CD14-positive monocyte (primary cell): ENCODE measurements around the gene TLR6. TPM values are rescaled to one million over a fixed set of nuclear protein-coding genes. Genes with fewer than 3 reads are reported as not detected.

Experiments used
- DNase-seq, 3 donors: peaks; one replicate each; pipeline ENCODE4 v3.0.0-alpha.2; 2011 to 2022
- H2AFZ ChIP-seq: 2 replicates; pipeline ENCODE4 v1.6.0; 2012; ENCODE audit warnings: mild to moderate bottlenecking, low read depth, low read length, inconsistent platforms; ENCODE audit not compliant: insufficient read depth, poor library complexity, severe bottlenecking
- H3K27ac ChIP-seq, 2 donors: 1 replicate in 1 of 2; 2 replicates in 1 of 2; pipeline ENCODE4 v1.5.1; 2012 to 2013; ENCODE audit warnings: low read length in 2 of 2, control low read depth in 1 of 2, inconsistent platforms in 1 of 2, low read depth in 1 of 2, mild to moderate bottlenecking in 1 of 2
- H3K27me3 ChIP-seq, 2 donors: one replicate each; pipeline versions ENCODE4 v1.6.0 to v1.6.1; 2011 to 2013; ENCODE audit warnings: low read length in 2 of 2; ENCODE audit not compliant: control insufficient read depth in 2 of 2, insufficient read depth in 2 of 2
- H3K36me3 ChIP-seq, 2 donors: replicated peaks in 1 of 2; 1 replicate in 1 of 2; 2 replicates in 1 of 2; pipeline versions ENCODE4 v1.5.1 to v1.6.1; 2012 to 2013; ENCODE audit warnings: low read length in 2 of 2, control low read depth in 1 of 2, inconsistent platforms in 1 of 2, mild to moderate bottlenecking in 1 of 2; ENCODE audit not compliant: insufficient read depth in 2 of 2, control insufficient read depth in 1 of 2
- H3K4me1 ChIP-seq, 2 donors: 1 replicate in 1 of 2; 2 replicates in 1 of 2; pipeline versions ENCODE4 v1.5.1 to v1.6.1; 2012 to 2013; ENCODE audit warnings: low read length in 2 of 2, control low read depth in 1 of 2, inconsistent platforms in 1 of 2, mild to moderate bottlenecking in 1 of 2, moderate library complexity in 1 of 2; ENCODE audit not compliant: insufficient read depth in 2 of 2, control insufficient read depth in 1 of 2
- H3K4me2 ChIP-seq: replicated peaks from 2 replicates; pipeline ENCODE3; 2012; ENCODE audit warnings: low read length, moderate library complexity, mild to moderate bottlenecking; ENCODE audit not compliant: poor library complexity, severe bottlenecking; ENCODE audit errors: extremely low read depth
- H3K4me3 ChIP-seq, 3 experiments: fragments of 200-600 bp in 1 of 3; sonication (generic) in 1 of 3; replicated peaks in 1 of 3; 1 replicate in 2 of 3; 2 replicates in 1 of 3; pipeline ENCODE4 v1.5.1; 2011 to 2013; ENCODE audit warnings: low read length in 3 of 3, mild to moderate bottlenecking in 3 of 3, control low read depth in 2 of 3, low read depth in 2 of 3, inconsistent platforms in 1 of 3, moderate library complexity in 1 of 3
- H3K79me2 ChIP-seq: 2 replicates; pipeline ENCODE4 v1.6.0; 2012; ENCODE audit warnings: mild to moderate bottlenecking, control low read depth, inconsistent platforms, low read length, moderate library complexity; ENCODE audit not compliant: insufficient read depth
- H3K9ac ChIP-seq: 2 replicates; pipeline ENCODE4 v1.6.0; 2017; ENCODE audit warnings: low read length, mild to moderate bottlenecking; ENCODE audit not compliant: insufficient read depth, poor library complexity, severe bottlenecking
- H3K9me3 ChIP-seq, 2 donors: replicated peaks in 1 of 2; 1 replicate in 1 of 2; 2 replicates in 1 of 2; pipeline versions ENCODE4 v1.5.1 to v1.6.1; 2012 to 2013; ENCODE audit warnings: low read length in 2 of 2, control low read depth in 1 of 2; ENCODE audit not compliant: control insufficient read depth in 1 of 2, insufficient read depth in 1 of 2
- H4K20me1 ChIP-seq: 2 replicates; pipeline ENCODE4 v1.6.0; 2012; ENCODE audit warnings: mild to moderate bottlenecking, low read length, control low read depth, moderate library complexity; ENCODE audit not compliant: insufficient read depth
- H3K27ac Mint-ChIP-seq, 7 donors: one replicate each; pipeline ENCODE4 v1.8.0; 2020; ENCODE audit warnings: mild to moderate bottlenecking in 7 of 7, mixed read lengths in 7 of 7, moderate library complexity in 6 of 7, inconsistent platforms in 2 of 7
- H3K27me3 Mint-ChIP-seq, 3 donors: one replicate each; pipeline ENCODE4 v1.8.0; 2021 to 2022; ENCODE audit warnings: low read depth in 3 of 3, mild to moderate bottlenecking in 3 of 3, mixed read lengths in 3 of 3, moderate library complexity in 3 of 3, inconsistent platforms in 1 of 3
- H3K36me3 Mint-ChIP-seq, 2 donors: one replicate each; pipeline ENCODE4 v1.8.0; 2020; ENCODE audit warnings: mixed read lengths in 2 of 2, inconsistent platforms in 1 of 2, mild to moderate bottlenecking in 1 of 2
- H3K4me1 Mint-ChIP-seq: one replicate; pipeline ENCODE4 v1.8.0; 2020; ENCODE audit warnings: mild to moderate bottlenecking, mixed read lengths
- H3K4me3 Mint-ChIP-seq, 2 donors: one replicate each; pipeline ENCODE4 v1.8.0; 2020; ENCODE audit warnings: mild to moderate bottlenecking in 2 of 2, mixed read lengths in 2 of 2, moderate library complexity in 1 of 2
- H3K9me3 Mint-ChIP-seq, 7 donors: one replicate each; pipeline ENCODE4 v1.8.0; 2020 to 2022; ENCODE audit warnings: mixed read lengths in 7 of 7, mild to moderate bottlenecking in 6 of 7, moderate library complexity in 6 of 7, inconsistent platforms in 2 of 7
- CTCF ChIP-seq: fragments of 200-600 bp; IDR thresholded peaks from one replicate; pipeline ENCODE4 v1.8.0; 2022; ENCODE audit warnings: antibody characterized with exemption, mild to moderate bottlenecking
- WGBS: methylation state at CpG from one replicate; pipeline ENCODE4 v1.1.5; 2013; ENCODE audit warnings: missing lambda C conversion rate; ENCODE audit not compliant: insufficient coverage; 5-methylcytosine and 5-hydroxymethylcytosine counted together
- intact Hi-C, 2 donors: fragments of 100-400 bp; cut with micrococcal nuclease; formaldehyde crosslinking; loops; one replicate each; pipeline versions ENCODE4 v1.15.0 to v1.15.1; 2023
- polyA plus RNA-seq, 3 donors: library from polyadenylated mRNA; depleted of rRNA in 1 of 3; unstranded in 2 of 3; stranded (reverse) in 1 of 3; fragments of 300-500 nt in 2 of 3; fragments of >200 nt in 1 of 3; fragmentation: Illumina TruSeq in 2 of 3; gene quantifications; 1 replicate in 2 of 3; 2 replicates in 1 of 3; pipeline ENCODE4 v1.2.3, GENCODE V29; 2012 to 2021

The TLR6 gene
- polyA plus RNA-seq, 3 donors, result 7.7 to 12.7 (median 11.5) TPM

GRCh38 chr4:38819569-38819968 lies 37.0 kb downstream of the TLR6 start:
- Histone ChIP-seq H3K4me2 (no peak overlapping the region), H3K27ac (peak overlapping the region in 1 of 2 donors; percentile 66), H2AFZ (no peak overlapping the region), H3K36me3 (peaks cover 4 to 21% of the 10 kb centered on the region in 2 donors), H3K27me3 (no peaks in the 10 kb centered on the region), H4K20me1 (no peaks in the 10 kb centered on the region), H3K9ac (no peak overlapping the region), H3K79me2 (no peaks in the 10 kb centered on the region), H3K4me3 (no peak overlapping the region), H3K9me3 (peaks cover 18 to 21% of the 10 kb centered on the region in 2 donors), H3K4me1 (peaks cover 35 to 44% of the 10 kb centered on the region in 2 donors)
- intact Hi-C loops, result no loop called here
- peaks cover 0 to 2% (median 0%) of the 10 kb centered on the region in 3 donors for H3K27me3 Mint-ChIP-seq
- no peak for TF ChIP-seq CTCF
- H3K4me1 Mint-ChIP-seq, result peaks cover 50% of the 10 kb centered on the region
- peaks cover 12 to 21% (median 14%) of the 10 kb centered on the region in 7 donors for H3K9me3 Mint-ChIP-seq
- DNase-seq, result peak in 1 of 3 donors; percentile 23
- peak overlapping the region in 2 of 7 donors; percentile 8 to 67 for H3K27ac Mint-ChIP-seq
- 84% methylated on average over 3 of the region's 3 CpGs for WGBS
- H3K4me3 Mint-ChIP-seq, result no peak overlapping the region
- H3K36me3 Mint-ChIP-seq, result peaks cover 23% of the 10 kb centered on the region in 2 donors

- peaks cover 0 to 2% (median 0%) of the 10 kb centered on the region in 3 donors for H3K27me3 Mint-ChIP-seq
- H3K36me3 Mint-ChIP-seq, result peaks cover 14 to 20% of the 10 kb centered on the region in 2 donors
- Histone ChIP-seq H3K4me3 (no peak overlapping the region), H3K4me1 (peaks cover 41 to 54% of the 10 kb centered on the region in 2 donors), H4K20me1 (no peaks in the 10 kb centered on the region), H3K27ac (peak overlapping the region in 1 of 2 donors; percentile 35), H3K9ac (no peak overlapping the region), H3K9me3 (peaks cover 10% of the 10 kb centered on the region in 2 donors), H3K4me2 (no peak overlapping the region), H2AFZ (no peak overlapping the region), H3K79me2 (no peaks in the 10 kb centered on the region), H3K27me3 (no peaks in the 10 kb centered on the region), H3K36me3 (peaks cover 3 to 11% of the 10 kb centered on the region in 2 donors)
- TF ChIP-seq CTCF, result no peak
- peaks cover 8 to 13% (median 9%) of the 10 kb centered on the region in 7 donors for H3K9me3 Mint-ChIP-seq
- no CpG with 5 or more reads among the region's 5 CpGs for WGBS
- no peak overlapping the region for H3K4me3 Mint-ChIP-seq
- intact Hi-C loops, result no loop called here
- peak overlapping the region in 6 of 7 donors; percentile 14 to 73 (median 44) for H3K27ac Mint-ChIP-seq
- peaks cover 59% of the 10 kb centered on the region for H3K4me1 Mint-ChIP-seq
- DNase-seq, result peak in 1 of 3 donors; percentile 8
Observed at GRCh38 chr4:38818441-38818976, 38.1 kb downstream of the TLR6 start.
